Epithelial cell of prostate (primary cell): ENCODE results near the gene MLLT1.

ENCODE experiments used
- DNase-seq: peaks from one replicate; pipeline ENCODE4 v3.0.0-alpha.2; 2011; ENCODE audit warnings: low read depth, low spot score
- H3K27ac ChIP-seq: fragments of 450-650 bp; 2 replicates; pipeline ENCODE4 v1.5.1; 2017; ENCODE audit warnings: mild to moderate bottlenecking

MLLT1 gene

DNA sequence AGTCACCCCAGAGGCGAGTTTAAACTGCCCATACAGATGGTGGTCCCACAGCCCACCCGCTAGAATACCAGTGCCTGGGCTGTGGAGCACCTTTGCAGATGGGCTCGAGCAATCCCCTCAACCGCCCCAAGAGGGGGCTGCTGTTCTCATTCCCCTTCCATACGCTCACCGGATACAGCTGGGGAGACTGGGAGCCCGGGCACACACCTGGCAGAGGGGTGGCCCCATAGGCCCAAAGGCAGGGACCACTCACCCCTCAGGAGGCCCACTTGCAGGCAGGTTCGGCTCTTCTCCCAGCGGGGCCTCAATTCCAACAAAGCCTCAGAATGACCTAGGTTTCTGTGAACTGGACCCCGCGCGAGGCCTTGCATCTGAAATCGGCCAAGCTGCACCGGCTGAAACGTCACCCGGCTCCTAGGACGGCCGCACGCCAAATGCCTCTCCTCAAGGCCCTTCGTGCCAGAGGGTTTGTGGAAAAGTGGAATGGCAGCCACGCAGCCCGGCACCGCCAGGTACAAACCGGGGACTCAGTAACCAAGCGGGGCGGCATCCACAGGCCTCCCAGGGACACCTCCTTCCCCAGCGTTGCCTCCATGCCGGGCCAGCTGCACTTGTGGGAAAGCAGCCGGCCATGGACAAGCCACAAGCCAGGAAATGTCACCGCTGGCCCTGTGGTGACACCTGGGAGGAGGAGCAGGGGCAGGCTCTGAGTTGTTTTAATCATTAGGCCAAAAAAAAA is 18.7 kb downstream of the MLLT1 start:
- H3K27ac ChIP-seq, result no peak overlapping the region
- no peak for DNase-seq

- H3K27ac ChIP-seq, result no peak overlapping the region
- DNase-seq, result no peak
Observed at GRCh38 chr19:6260376-6260775, 19.4 kb downstream of the MLLT1 start.

GRCh38 chr19:6259312-6259861 is 20.4 kb downstream of the MLLT1 start:
- DNase-seq, result no peak
- no peak overlapping the region for H3K27ac ChIP-seq

- H3K27ac ChIP-seq, result no peak overlapping the region
- DNase-seq, result no peak
Observed at GRCh38 chr19:6258812-6259311, 20.9 kb downstream of the MLLT1 start.

- no peak overlapping the region for H3K27ac ChIP-seq
Observed at GRCh38 chr19:6253954-6254733, 25.6 kb downstream of the MLLT1 start.

DNA sequence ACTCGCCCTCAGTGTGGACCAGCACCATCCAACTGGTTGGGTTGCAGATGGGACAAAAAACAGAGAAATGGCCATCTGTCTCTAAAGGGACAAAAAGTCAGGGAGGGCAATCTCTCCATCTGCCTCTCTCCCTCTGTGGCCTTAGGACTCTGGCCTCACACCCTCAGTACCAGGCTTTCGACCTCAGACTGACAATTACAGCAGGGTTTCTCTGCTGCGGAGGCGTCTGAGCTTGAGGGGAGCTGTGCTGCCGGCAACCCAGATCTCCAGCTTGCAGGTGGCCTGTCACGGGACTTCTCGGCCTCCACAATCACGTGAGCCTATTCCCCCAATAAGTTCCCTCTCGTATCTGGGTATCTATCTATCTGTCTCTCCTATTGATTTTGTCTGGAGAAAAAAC is 27.7 kb downstream of the MLLT1 start:
- no peak overlapping the region for H3K27ac ChIP-seq
- DNase-seq, result no peak

More at GRCh38 chr19:6253954-6254733, 25.6 kb downstream of the MLLT1 start:
- DNase-seq, result no peak

DNA sequence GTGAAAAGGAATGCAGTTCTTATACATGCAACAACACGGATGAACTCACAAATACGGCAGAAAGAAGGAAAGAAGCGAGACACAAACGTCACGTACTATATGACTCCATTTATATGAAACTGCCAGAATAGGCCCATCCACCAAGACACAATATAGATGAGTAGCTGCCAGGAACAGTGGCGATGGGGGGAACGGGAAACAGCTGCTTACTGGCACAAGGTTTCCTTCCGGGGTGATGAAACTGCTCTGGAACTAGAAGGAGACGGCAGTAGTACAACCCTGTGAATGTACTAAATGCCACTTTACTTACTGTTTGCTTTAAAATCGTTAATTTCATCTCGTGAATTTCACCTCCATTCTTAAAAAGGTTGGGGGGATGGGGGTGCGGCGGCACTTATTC is 28.9 kb downstream of the MLLT1 start:
- no peak for DNase-seq
- H3K27ac ChIP-seq, result no peak overlapping the region

GRCh38 chr19:6250024-6250615 is 29.7 kb downstream of the MLLT1 start:
- no peak for DNase-seq
- H3K27ac ChIP-seq, result no peak overlapping the region

GRCh38 chr19:6249296-6249695 is 30.5 kb downstream of the MLLT1 start:
- DNase-seq, result no peak
- H3K27ac ChIP-seq, result no peak overlapping the region

DNA sequence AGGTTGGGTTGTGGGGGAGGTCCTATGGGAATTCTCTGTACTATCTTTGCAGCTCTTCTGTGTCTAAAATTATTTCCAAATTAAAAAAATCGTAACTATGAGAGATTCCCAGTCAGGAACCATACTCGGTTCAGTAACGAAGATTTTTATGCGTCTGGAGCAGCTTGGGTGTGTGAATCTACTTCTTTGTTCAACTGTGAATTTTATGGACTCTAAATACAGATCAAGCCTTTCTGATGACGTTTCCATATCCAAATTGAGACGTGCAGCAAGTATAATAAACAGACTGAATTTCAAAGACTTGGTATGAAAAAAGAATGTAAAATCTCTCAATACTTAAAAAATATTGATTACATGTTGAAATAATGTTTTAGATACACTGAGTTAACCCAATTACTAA is 30.9 kb downstream of the MLLT1 start:
- no peak for DNase-seq
- H3K27ac ChIP-seq, result no peak overlapping the region

- no peak for DNase-seq
Observed at GRCh38 chr19:6248341-6248740, 31.4 kb downstream of the MLLT1 start.

DNA sequence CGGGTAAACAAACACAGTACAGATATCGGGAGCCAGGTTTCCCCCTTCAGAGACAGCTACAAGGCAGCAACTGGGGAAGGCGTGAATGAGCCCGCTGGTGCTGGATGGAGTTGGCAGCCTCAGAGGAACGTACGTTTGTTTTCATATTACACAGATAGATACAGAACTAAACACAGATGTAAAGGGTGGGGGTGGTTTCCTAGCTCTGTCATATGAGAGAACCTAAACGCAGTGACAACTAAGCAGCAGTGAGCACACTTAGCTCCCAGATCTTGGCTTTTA is 32.8 kb downstream of the MLLT1 start:
- DNase-seq, result no peak
- H3K27ac ChIP-seq, result no peak overlapping the region

More at GRCh38 chr19:6248341-6248740, 31.4 kb downstream of the MLLT1 start:
- no peak overlapping the region for H3K27ac ChIP-seq

DNA sequence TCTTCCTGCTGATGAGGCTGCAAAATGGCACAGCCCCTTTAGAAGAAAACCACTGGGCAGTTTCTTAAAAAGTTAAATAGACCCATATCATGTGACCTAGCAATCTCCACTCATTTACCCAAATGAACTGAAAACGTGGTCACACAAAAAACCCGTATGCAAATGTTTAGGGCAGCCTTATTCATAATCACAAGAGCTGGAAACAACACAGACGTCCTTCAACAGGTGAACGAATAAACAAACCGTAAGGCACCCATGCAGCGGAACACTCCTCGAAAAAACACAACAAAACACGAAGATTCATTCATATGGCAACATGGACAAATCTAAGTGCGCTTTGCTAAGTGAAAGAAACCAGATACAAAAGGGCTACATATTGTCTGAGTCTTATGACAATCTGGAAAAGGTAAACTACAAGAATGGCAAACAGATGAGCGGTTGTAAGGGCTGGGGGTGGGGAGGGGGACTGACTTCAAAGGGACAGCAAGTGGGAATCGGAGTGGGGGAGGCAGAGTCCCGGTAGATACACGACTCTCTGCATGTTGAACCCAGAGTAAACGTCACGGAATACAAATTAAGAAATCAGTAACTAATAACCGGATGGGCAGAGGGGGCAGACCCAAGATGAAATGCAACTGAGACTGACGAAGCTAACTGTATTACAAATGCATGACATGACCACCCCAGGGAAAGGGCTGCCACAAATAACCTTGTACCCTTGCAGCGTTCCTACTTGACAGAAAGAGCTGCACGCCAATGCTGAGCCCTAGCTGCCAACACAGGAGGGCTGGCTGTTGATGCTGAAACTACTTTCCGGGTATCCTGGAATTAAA is 33.4 kb downstream of the MLLT1 start:
- H3K27ac ChIP-seq, result no peak overlapping the region
- no peak for DNase-seq

- no peak for DNase-seq
Observed at GRCh38 chr19:6242677-6243076, 37.1 kb downstream of the MLLT1 start.

GRCh38 chr19:6241680-6242377 is 37.9 kb downstream of the MLLT1 start:
- H3K27ac ChIP-seq, result no peak overlapping the region
- DNase-seq, result no peak

More at GRCh38 chr19:6242677-6243076, 37.1 kb downstream of the MLLT1 start:
- no peak overlapping the region for H3K27ac ChIP-seq

- DNase-seq, result no peak
- H3K27ac ChIP-seq, result no peak overlapping the region
Observed at GRCh38 chr19:6241056-6241455, 38.7 kb downstream of the MLLT1 start.

- peak overlapping the region; percentile 52 for H3K27ac ChIP-seq
- DNase-seq, result no peak
Observed at GRCh38 chr19:6239871-6240676, 39.7 kb downstream of the MLLT1 start.

DNA sequence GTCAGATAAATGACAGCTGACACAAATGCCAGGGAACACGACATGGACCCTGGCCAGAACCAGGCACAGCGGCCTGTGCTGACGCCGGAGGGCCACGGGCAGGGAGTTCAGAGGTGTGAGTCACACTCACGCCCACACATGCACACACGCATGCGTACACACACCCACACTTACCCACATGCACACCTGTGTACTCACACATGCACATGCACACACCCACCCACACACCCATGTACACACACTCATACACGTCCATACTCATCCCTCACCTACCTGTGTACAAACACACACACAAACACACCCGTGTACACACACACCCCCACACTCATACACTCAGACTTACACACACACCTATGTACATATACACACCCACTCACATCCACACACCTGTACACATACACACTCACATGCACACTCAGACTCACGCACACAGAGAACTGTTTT is 40.4 kb downstream of the MLLT1 start:
- peak overlapping the region; percentile 52 for H3K27ac ChIP-seq
- peak; percentile 34 for DNase-seq
